ENCODE measurements around the gene HMBS.

Gene HMBS

GRCh38 chr11:119114351-119114750 is 29.7 kb downstream of the HMBS start:
- Histone ChIP-seq H3K36me3 (ENCODE audit: low read depth) (0 out of 2 replicates have a peak, but pooled peaks cover 3% of the 10 kb centered on the region), H3K27ac (ENCODE audit: poor library complexity, severe bottlenecking) (no peak overlapping the region)
- no peak for DNase-seq (ENCODE audit: low spot score)

GRCh38 chr11:119115484-119116234 is 31.0 kb downstream of the HMBS start:
- DNase-seq (ENCODE audit: low spot score) (no peak), ATAC-seq (ENCODE audit: low read depth) (no peak)

More at GRCh38 chr11:119114351-119114750, 29.7 kb downstream of the HMBS start:
- Histone ChIP-seq H3K9me3 (ENCODE audit: severe bottlenecking) (no peaks in the 10 kb centered on the region), H3K27me3 (ENCODE audit: insufficient read depth, poor library complexity, severe bottlenecking) (no peaks in the 10 kb centered on the region), H3K4me3 (ENCODE audit: severe bottlenecking) (no peak overlapping the region), H3K4me1 (ENCODE audit: insufficient read depth, poor library complexity, severe bottlenecking) (no peaks in the 10 kb centered on the region)
- TF ChIP-seq CTCF (IDR thresholded peaks at IDR 0.05; ENCODE audit: poor library complexity, severe bottlenecking) = no peak
- ATAC-seq (ENCODE audit: low read depth) = no peak

GRCh38 chr11:119116235-119116594 is 31.5 kb downstream of the HMBS start:
- Histone ChIP-seq H3K27ac (ENCODE audit: poor library complexity, severe bottlenecking) (no peak overlapping the region), H3K27me3 (ENCODE audit: insufficient read depth, poor library complexity, severe bottlenecking) (no peaks in the 10 kb centered on the region), H3K4me3 (ENCODE audit: severe bottlenecking) (no peak overlapping the region), H3K4me1 (ENCODE audit: insufficient read depth, poor library complexity, severe bottlenecking) (no peaks in the 10 kb centered on the region), H3K36me3 (ENCODE audit: low read depth) (0 out of 2 replicates have a peak, but pooled peaks cover 3% of the 10 kb centered on the region), H3K9me3 (ENCODE audit: severe bottlenecking) (no peaks in the 10 kb centered on the region)
- no peak for TF ChIP-seq CTCF (IDR thresholded peaks at IDR 0.05; ENCODE audit: poor library complexity, severe bottlenecking)
- ATAC-seq (ENCODE audit: low read depth) = no peak
- DNase-seq (ENCODE audit: low spot score) = no peak

More at GRCh38 chr11:119115484-119116234, 31.0 kb downstream of the HMBS start:
- H3K4me3 ChIP-seq (ENCODE audit: severe bottlenecking) = no peak overlapping the region
- H3K4me1 ChIP-seq (ENCODE audit: insufficient read depth, poor library complexity, severe bottlenecking) = no peaks in the 10 kb centered on the region
- TF ChIP-seq CTCF (IDR thresholded peaks at IDR 0.05; ENCODE audit: poor library complexity, severe bottlenecking) = no peak
- no peaks in the 10 kb centered on the region for H3K27me3 ChIP-seq (ENCODE audit: insufficient read depth, poor library complexity, severe bottlenecking)
- no peaks in the 10 kb centered on the region for H3K9me3 ChIP-seq (ENCODE audit: severe bottlenecking)
- H3K27ac ChIP-seq (ENCODE audit: poor library complexity, severe bottlenecking) = no peak overlapping the region
- 0 out of 2 replicates have a peak, but pooled peaks cover 3% of the 10 kb centered on the region for H3K36me3 ChIP-seq (ENCODE audit: low read depth)

GRCh38 chr11:119116601-119117000 is 31.9 kb downstream of the HMBS start:
- no peak for DNase-seq (ENCODE audit: low spot score)
- no peak overlapping the region for H3K27ac ChIP-seq (ENCODE audit: poor library complexity, severe bottlenecking)

More at GRCh38 chr11:119116601-119117000, 31.9 kb downstream of the HMBS start:
- no peaks in the 10 kb centered on the region for H3K9me3 ChIP-seq (ENCODE audit: severe bottlenecking)
- no peak overlapping the region for H3K4me3 ChIP-seq (ENCODE audit: severe bottlenecking)
- TF ChIP-seq CTCF (IDR thresholded peaks at IDR 0.05; ENCODE audit: poor library complexity, severe bottlenecking) = no peak
- 0 out of 2 replicates have a peak, but pooled peaks cover 3% of the 10 kb centered on the region for H3K36me3 ChIP-seq (ENCODE audit: low read depth)
- ATAC-seq (ENCODE audit: low read depth) = no peak
- no peaks in the 10 kb centered on the region for H3K27me3 ChIP-seq (ENCODE audit: insufficient read depth, poor library complexity, severe bottlenecking)
- no peaks in the 10 kb centered on the region for H3K4me1 ChIP-seq (ENCODE audit: insufficient read depth, poor library complexity, severe bottlenecking)

Measured in RWPE2 (cell line).